DMS114 treated with DMSO at 0.1 percent for 48 hours (cell line): ENCODE results near the gene GCSAM.

Source experiments
- DNase-seq: peaks from one replicate; lab custom pipeline; 2025; ENCODE audit not compliant: unreplicated experiment; lab: John Stamatoyannopoulos, UW

The GCSAM gene

GRCh38 chr3:112129925-112130637, 3.0 kb downstream of the GCSAM start:
- DNase-seq: no peak

DNA sequence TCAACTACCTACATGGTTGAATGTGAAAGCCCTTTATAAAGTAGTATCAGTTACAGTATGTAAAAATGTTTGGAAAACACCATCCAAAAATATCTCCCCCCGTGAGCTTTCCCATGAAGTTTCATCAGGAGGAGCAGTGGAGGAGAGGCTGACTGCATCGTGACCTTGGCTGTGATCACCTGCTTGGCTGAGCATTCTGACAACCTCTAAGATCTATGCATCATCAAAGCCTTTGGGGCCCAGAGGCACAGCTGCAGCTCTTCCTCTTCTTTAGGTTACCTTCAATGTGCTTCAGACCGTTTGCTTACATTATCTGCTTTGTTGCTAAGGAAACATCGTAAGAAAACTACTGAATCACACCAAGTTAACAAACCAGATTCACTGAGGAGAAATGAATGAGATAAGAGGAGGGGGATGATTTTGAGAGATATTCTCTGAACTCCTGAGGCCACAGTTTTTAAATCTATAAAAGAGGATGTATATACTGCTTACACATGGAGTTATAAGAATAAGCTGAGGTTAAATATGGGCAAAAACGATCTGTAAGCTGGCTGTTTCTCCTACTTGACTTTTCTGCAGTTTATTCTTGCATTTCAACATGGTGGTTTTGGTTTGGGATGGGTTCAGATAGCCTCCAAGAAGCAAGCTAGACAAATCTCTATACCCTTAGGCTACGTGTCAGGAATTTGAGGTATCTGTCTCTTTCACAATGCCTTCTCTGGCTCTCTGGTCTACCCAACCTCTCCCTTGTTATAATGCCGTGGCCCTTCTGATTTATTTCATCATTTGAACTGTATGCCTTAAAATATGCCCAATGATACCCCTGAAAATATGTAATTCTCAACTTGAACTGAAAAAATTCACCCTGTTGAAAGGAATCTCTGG, 4.0 kb downstream of the GCSAM start:
- no peak for DNase-seq

DNA sequence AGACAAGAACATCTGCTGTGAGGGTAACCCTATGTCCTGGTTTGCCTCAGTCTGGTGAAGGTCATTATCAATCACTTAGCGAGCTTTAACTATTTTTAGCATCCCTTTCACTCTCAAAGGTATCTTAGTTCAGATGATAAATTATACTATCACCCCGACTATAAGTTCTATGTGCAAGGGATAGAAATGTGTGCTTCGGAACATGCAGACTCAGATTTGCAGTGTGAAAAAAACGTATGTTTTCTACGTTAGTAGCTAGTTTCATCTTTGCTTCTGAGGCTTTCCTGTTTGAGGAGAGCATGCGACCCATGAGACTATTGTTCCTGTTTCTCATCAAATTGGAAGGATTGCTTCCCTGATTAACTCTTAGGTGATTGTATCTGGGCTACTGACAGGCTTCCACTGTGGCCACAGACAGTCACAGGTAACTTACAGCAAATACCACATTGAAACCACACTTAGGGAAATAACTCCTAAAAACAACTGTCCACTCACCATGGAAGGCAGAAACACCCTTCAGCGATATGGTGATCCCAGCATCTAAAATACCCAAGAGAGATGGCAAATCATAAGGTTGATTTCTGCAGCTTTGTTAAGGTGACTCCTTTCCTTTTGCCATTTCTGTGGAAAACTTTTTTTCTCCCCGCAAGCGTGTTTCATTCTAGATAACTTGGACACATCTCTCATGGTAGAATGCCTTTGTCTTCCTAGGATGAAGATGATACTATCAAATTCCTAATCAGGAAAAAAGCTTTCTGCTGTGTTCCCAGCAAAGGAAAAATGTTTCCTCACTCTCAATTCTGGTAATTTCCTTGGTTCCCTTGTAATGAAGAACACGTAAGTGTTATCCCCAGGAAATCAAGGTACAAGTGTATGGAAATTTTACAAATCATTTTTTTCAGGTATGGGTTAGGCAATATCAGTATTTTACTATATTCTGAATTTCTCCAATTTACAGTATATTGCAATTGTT, 5.2 kb downstream of the GCSAM start:
- no peak for DNase-seq

DNA sequence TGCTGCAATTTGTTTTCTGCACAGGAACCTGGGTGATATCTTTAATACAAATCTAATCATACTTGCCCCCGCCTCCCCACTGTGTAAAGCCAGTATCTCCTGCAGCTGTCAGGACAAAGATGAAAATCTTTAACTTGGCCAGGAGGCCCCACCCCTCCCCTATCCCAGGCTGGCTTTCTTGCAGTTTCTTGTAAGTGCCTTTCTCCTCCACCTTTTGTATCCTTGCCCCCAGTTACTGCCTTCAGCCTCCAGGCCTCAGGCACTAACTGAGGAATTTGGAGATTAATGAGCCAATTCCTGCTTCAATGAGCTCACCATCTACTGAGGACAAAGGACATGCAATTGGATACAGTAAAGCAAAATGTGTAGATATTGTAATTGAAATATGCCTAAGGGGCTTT, 6.5 kb downstream of the GCSAM start:
- no peak for DNase-seq

DNA sequence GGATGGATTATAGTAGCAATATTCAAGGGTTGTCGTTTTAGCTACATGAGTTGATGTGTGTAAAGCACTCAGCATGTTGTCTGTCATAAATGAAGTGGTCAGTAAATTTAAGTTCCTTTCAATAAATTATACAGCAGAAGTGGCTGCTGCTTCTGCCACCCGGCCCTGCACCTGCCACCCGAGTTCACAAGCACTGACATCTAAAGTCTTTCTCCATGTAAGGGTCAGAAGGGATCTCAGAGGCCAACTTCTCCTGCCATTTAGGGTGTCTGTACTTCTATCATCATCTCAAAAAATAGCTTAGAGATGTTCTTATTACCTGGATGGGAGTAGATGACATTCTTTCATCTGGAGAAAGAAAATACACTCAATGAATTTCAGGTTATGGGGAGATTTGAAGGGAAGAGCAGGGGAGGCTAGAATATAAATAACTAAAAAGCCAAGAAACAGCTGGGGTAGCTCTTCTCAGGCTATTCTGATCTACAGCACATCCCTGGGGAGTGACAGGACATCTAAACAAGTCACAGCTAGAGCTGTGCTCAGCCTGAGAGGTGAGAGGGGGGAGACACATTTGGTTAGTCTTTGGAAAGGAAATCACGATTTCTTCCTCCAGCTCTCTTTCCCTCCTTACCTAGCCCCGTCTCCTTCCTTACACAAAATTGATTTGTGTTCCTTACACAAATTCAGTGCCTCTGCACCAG, 8.0 kb downstream of the GCSAM start:
- DNase-seq: no peak

DNA sequence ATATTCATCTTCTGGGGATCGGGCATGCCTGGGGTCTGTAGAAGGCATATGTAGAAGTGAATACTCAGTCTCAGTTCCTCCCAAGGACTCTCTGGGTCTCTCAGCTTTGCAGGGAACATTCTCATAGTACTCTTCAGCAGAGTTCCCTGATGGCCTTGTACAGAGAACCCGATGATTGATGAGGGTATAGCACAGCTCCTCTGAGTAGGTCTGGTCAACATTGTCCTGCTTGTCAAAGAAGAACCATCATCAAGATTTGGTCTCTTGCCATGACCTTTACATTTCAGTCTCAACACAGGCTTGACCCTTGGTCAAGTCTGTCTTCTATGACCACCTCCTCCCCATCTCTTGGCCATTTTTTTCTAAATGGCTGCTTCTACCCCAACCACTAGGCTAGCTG, 9.5 kb downstream of the GCSAM start:
- DNase-seq: no peak

GRCh38 chr3:112122870-112123269, 10.2 kb downstream of the GCSAM start:
- no peak for DNase-seq

DNA sequence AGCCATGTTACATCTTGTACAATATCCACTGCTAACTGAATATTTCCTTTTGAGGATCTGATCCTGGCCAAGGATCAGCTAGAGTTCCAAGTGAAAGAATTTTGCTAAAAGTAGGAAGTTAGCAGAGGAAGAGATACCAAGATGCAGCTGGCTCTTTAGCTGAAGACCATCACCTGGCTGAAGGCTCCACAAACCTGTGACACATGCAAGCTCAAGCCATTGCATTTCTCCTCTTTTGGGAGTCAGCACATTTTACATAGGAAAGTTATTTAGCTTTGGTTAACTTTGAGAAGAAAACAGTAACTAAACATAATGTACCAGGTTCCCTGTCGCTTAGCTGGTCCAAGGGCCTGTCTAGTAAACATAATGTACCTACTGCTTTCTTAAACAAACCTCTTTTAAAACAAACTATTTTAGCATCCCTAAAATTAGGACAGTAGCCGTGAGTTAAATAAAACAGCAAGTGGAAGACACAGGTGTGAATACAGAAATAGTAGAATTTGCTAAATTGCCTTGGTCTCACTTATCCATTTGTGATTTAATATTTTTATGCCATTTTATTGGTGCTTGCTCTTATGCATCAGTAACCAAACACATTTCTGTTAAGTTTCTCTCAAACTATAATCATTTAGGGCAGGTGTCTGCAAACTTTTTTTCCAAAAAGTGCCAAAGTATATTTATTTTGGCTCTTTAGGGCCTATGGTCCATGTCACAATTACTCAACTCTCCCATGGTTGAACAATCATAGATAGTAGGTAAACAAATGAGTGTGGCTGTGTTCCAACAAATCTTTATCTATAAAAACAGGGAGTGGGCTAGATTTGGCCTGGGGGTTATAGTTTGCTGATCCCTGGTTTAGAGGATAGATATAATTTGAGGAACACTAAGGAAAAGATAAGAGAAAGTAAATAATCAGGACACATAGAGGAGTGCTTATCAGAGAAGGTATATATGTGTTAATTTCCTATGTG, 11.2 kb downstream of the GCSAM start:
- DNase-seq: no peak

- DNase-seq: no peak
Measured at GRCh38 chr3:112119962-112120836, 12.8 kb downstream of the GCSAM start.

DNA sequence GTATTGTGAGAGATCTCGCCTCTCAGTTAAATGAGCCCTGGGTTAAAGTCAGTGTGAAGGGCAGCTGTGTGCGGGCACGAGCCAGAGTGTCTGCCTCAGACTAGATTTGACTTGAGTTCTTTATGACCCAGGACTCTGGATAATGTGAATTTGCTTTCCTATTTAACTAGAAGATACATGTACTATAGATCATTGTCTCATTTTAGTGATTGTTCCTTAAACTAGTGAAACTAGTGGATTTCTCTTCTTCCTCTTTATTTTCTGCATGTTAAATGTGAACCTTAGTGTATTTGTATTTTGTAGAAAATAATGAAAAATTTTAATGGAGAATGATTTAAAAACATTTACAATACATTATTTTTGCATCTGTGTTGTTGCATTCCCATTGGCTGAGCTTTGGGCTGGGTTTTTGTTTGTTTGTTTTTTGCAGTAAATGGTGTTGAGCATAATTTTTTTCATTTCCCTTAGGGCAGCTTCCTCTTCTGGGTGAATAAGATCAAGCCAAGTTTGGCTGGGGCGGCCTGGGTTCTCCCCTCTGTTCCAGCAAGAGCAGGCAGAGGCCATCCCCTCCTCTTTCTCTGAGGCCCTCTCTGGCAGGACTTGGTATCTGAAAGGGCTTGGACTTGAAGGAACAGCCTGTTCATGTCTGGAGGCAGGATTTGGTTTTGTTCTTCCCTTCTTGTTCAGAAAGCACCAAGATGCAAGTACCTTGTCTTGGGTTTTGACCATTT, 15.0 kb downstream of the GCSAM start:
- DNase-seq: no peak

GRCh38 chr3:112117415-112117814, 15.6 kb downstream of the GCSAM start:
- no peak for DNase-seq

- no peak for DNase-seq
Measured at GRCh38 chr3:112116748-112117186, 16.3 kb downstream of the GCSAM start.

- no peak for DNase-seq
Measured at GRCh38 chr3:112115806-112116383, 17.2 kb downstream of the GCSAM start.

- no peak for DNase-seq
Measured at GRCh38 chr3:112115161-112115739, 17.8 kb downstream of the GCSAM start.

- no peak for DNase-seq
Measured at GRCh38 chr3:112114576-112115160, 18.4 kb downstream of the GCSAM start.

- DNase-seq: no peak
Measured at GRCh38 chr3:112111785-112112402, 21.2 kb downstream of the GCSAM start.
